ENCODE results near the gene TNFAIP2.

- TF ChIP-seq CTCF (conservative IDR thresholded peaks at IDR 0.05; ENCODE audit: low read length) = no peak
- TF ChIP-seq EZH2phosphoT487 (IDR thresholded peaks at IDR 0.05; ENCODE audit: borderline replicate concordance) = no peak
Measured at GRCh38 chr14:103132381-103133209, 9.3 kb downstream of the TNFAIP2 start.

All from Loucy (cell line).